ENCODE data around the gene FAM168B. TPM values are rescaled to one million over a fixed set of nuclear protein-coding genes. Genes with fewer than 3 reads are reported as not detected.
A peak's percentile ranks its signal among the peaks of the same experiment; 100 is the strongest.

Gene FAM168B
- total and polyA plus RNA-seq, 3 donors from 2014 or later, result 76.3 to 165 (median 120) TPM

DNA sequence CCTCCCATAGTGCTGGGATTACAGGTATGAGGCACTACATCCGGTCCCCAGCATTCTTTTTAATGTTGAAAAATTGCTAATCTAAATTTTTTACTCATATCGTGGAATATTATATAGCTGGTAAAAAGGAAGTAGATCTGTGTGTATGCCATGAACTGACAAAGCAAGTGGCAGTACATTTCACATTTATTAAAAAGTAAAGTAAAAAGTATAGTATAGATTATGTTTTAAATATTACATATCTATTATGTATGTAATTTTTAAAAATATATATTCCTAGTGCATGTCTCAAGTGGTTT is 37.0 kb upstream of the FAM168B start:
- H3K36me3 ChIP-seq (ENCODE audit: low read depth, missing control alignments), result no peaks in the 10 kb centered on the region
- no peak for TF ChIP-seq POLR2A (IDR thresholded peaks at IDR 0.05)
- TF ChIP-seq, protein P1, sequence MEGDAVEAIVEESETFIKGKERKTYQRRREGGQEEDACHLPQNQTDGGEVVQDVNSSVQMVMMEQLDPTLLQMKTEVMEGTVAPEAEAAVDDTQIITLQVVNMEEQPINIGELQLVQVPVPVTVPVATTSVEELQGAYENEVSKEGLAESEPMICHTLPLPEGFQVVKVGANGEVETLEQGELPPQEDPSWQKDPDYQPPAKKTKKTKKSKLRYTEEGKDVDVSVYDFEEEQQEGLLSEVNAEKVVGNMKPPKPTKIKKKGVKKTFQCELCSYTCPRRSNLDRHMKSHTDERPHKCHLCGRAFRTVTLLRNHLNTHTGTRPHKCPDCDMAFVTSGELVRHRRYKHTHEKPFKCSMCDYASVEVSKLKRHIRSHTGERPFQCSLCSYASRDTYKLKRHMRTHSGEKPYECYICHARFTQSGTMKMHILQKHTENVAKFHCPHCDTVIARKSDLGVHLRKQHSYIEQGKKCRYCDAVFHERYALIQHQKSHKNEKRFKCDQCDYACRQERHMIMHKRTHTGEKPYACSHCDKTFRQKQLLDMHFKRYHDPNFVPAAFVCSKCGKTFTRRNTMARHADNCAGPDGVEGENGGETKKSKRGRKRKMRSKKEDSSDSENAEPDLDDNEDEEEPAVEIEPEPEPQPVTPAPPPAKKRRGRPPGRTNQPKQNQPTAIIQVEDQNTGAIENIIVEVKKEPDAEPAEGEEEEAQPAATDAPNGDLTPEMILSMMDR (IDR thresholded peaks at IDR 0.05), result no peak
- H3K4me3 ChIP-seq, result no peak overlapping the region
- H3K9me3 ChIP-seq, result no peaks in the 10 kb centered on the region
- 93 to 100% methylated on average over 2 of the region's 2 CpGs for WGBS, 2 donors
- H3K27ac ChIP-seq, result no peak overlapping the region
- intact Hi-C loops (cut with DNase I; ENCODE audit: low total_unique reads), result no loop called here
- no peaks in the 10 kb centered on the region for H3K27me3 ChIP-seq
- DNase-seq, result no peak
- H3K4me1 ChIP-seq, result peaks cover 8% of the 10 kb centered on the region

DNA sequence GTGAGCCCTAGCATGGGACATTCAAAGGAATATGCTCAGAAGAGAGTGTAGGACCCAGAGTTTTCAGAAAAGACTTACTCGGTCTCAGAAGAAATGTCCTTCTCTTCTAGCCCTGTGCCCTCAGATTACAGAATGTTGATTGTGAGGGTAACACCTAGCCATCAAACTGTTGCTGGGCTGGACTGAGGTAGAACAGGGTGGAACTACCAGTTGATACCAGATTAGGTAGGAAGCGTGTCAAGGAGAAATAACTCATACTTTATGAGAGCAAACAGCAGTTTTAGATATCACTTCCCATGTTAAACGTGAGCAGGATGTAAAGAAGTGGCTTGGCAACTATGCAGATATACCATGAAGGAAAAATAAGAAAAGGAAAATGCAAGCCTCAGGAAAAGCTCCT is 34.7 kb upstream of the FAM168B start:
- DNase-seq, result no peak
- Histone ChIP-seq H3K4me3 (no peak overlapping the region), H3K36me3 (ENCODE audit: low read depth, missing control alignments) (no peaks in the 10 kb centered on the region), H3K27me3 (no peaks in the 10 kb centered on the region), H3K9me3 (no peaks in the 10 kb centered on the region), H3K27ac (no peak overlapping the region), H3K4me1 (peaks cover 8% of the 10 kb centered on the region)
- intact Hi-C loops (cut with DNase I; ENCODE audit: low total_unique reads), result no loop called here
- TF ChIP-seq POLR2A (IDR thresholded peaks at IDR 0.05), result no peak
- TF ChIP-seq, protein P1 (IDR thresholded peaks at IDR 0.05), result no peak
- 83 to 87% methylated on average over 3 of the region's 3 CpGs for WGBS, 2 donors

DNA sequence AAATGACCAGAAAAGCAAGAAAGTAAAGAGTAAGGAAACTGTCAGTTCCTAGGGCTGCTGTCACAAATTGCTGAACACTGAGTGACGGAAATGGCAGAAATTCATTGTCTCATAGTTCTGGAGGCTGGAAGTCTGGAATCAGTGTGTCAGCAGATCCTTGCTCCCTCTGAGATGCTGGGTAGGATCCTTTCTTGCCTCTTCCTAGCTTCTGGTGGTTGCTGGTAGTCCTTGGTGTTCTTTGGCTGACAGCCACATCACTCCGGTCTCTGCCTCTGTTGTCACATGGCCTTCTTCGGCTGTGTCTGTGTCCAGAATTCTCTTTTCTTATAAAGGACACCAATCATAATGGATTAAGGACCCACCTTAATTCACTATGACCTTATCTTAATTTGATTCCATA is 33.8 kb upstream of the FAM168B start:
- Histone ChIP-seq H3K9me3 (no peaks in the 10 kb centered on the region), H3K4me3 (no peak overlapping the region), H3K36me3 (ENCODE audit: low read depth, missing control alignments) (no peaks in the 10 kb centered on the region), H3K27ac (peak overlapping the region in 1 of 2 donors; percentile 14), H3K4me1 (peaks cover 8% of the 10 kb centered on the region), H3K27me3 (no peaks in the 10 kb centered on the region)
- peak; percentile 62 for DNase-seq
- intact Hi-C loops (cut with DNase I; ENCODE audit: low total_unique reads), result no loop called here
- WGBS, 2 donors, result 65 to 93% methylated on average over 3 of the region's 3 CpGs
- no peak for TF ChIP-seq POLR2A (IDR thresholded peaks at IDR 0.05)
- TF ChIP-seq, protein P1 (IDR thresholded peaks at IDR 0.05), result no peak

DNA sequence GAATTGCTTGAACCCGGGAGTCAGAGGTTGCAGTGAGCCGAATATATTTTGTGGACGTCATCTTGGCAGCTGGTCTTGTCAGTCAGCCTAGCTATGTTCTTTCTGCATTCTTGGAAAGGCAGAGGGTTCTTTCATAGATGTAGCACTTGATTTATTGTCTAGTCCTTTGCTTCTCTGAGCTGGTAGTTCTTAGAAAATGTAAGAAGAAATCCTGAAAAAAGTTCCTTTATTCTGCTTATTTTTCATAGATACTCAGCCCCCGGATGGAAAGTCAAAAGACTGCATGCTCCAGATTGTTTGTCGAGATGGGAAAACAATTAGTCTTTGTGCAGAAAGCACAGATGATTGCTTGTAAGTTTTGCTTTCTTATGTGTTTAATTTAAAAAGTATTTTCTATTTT is 33.2 kb upstream of the FAM168B start:
- Histone ChIP-seq H3K4me3 (no peak overlapping the region), H3K27ac (peak overlapping the region in 1 of 2 donors; percentile 59), H3K36me3 (ENCODE audit: low read depth, missing control alignments) (no peaks in the 10 kb centered on the region), H3K4me1 (peaks cover 8% of the 10 kb centered on the region), H3K9me3 (no peaks in the 10 kb centered on the region), H3K27me3 (no peaks in the 10 kb centered on the region)
- TF ChIP-seq, protein P1 (IDR thresholded peaks at IDR 0.05), result no peak
- no peak for TF ChIP-seq POLR2A (IDR thresholded peaks at IDR 0.05)
- intact Hi-C loops (cut with DNase I; ENCODE audit: low total_unique reads), result no loop called here
- no peak for DNase-seq
- 66 to 78% methylated on average over 5 of the region's 5 CpGs for WGBS, 2 donors

DNA sequence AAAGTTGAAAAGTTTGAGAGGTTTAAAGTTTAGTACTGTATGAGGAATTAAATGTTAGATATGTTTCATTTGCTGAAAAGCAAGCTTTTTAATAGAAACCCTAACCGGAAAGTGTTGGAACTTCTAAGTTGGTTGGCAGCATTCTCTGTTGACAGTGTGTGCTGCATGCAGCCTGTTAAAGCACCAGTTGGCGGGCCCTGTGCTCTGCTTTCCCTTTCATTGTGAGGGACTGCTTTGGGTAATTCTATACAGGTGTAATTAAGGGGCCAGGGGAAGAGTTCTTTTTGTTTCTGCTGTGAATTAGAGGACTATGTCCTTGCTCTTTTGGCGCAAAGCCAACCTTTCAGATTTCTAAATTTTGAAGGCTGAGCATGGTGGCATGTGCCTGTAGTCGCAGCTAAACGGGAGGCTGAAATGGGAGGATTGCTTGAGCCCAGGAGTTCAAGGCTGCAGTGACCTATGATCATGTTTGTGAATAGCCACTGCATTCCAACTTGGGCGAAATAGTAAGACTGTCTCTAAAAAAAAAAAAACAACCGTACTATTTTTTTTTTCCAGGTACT is 32.0 kb upstream of the FAM168B start:
- TF ChIP-seq, protein P1 (IDR thresholded peaks at IDR 0.05), result no peak
- TF ChIP-seq POLR2A (IDR thresholded peaks at IDR 0.05), result no peak
- intact Hi-C loops (cut with DNase I; ENCODE audit: low total_unique reads), result no loop called here
- 54 to 63% methylated on average over 7 of the region's 7 CpGs for WGBS, 2 donors
- DNase-seq, result no peak
- no peak overlapping the region for H3K27ac ChIP-seq
- H3K36me3 ChIP-seq (ENCODE audit: low read depth, missing control alignments), result no peaks in the 10 kb centered on the region
- H3K9me3 ChIP-seq, result no peaks in the 10 kb centered on the region
- H3K4me3 ChIP-seq, result no peak overlapping the region
- no peaks in the 10 kb centered on the region for H3K27me3 ChIP-seq
- H3K4me1 ChIP-seq, result peaks cover 8% of the 10 kb centered on the region

All from testis (tissue), 3 donors.